Smooth muscle cell of the brain vasculature (primary cell): ENCODE measurements around the gene VANGL1.
A peak's percentile ranks its signal among the peaks of the same experiment; 100 is the strongest.

Source experiments
- DNase-seq: peaks from one replicate; pipeline ENCODE4 v3.0.0-alpha.2; 2012; ENCODE audit warnings: low read depth, low spot score

Gene VANGL1

GRCh38 chr1:115705085-115705951 is 63.5 kb downstream of the VANGL1 start:
- no peak for DNase-seq

GRCh38 chr1:115705963-115706362 is 64.2 kb downstream of the VANGL1 start:
- DNase-seq, result no peak

GRCh38 chr1:115706587-115707425 is 65.0 kb downstream of the VANGL1 start:
- peak; percentile 23 for DNase-seq

- DNase-seq, result no peak
These were observed 69.3 kb downstream of the VANGL1 start for GRCh38 chr1:115710859-115711624.

GRCh38 chr1:115712911-115713609 is 71.3 kb downstream of the VANGL1 start:
- no peak for DNase-seq

- no peak for DNase-seq
These were observed 72.1 kb downstream of the VANGL1 start for GRCh38 chr1:115713906-115714305.

GRCh38 chr1:115714572-115715141 is 72.9 kb downstream of the VANGL1 start:
- no peak for DNase-seq

- no peak for DNase-seq
These were observed 75.8 kb downstream of the VANGL1 start for GRCh38 chr1:115717541-115717940.

GRCh38 chr1:115718011-115718754 is 76.4 kb downstream of the VANGL1 start:
- no peak for DNase-seq

GRCh38 chr1:115719285-115719684 is 77.5 kb downstream of the VANGL1 start:
- no peak for DNase-seq

- DNase-seq, result no peak
These were observed 80.5 kb downstream of the VANGL1 start for GRCh38 chr1:115722221-115722620.

- DNase-seq, result no peak
These were observed 82.0 kb downstream of the VANGL1 start for GRCh38 chr1:115723756-115724155.

- no peak for DNase-seq
These were observed 83.8 kb downstream of the VANGL1 start for GRCh38 chr1:115725600-115725999.

- DNase-seq, result no peak
These were observed 84.4 kb downstream of the VANGL1 start for GRCh38 chr1:115726161-115726560.

- DNase-seq, result no peak
These were observed 84.8 kb downstream of the VANGL1 start for GRCh38 chr1:115726570-115726969.

- peak; percentile 80 for DNase-seq
These were observed 86.0 kb downstream of the VANGL1 start for GRCh38 chr1:115727706-115728249.

GRCh38 chr1:115728341-115728740 is 86.6 kb downstream of the VANGL1 start:
- no peak for DNase-seq

GRCh38 chr1:115729756-115730155 is 88.0 kb downstream of the VANGL1 start:
- no peak for DNase-seq

- DNase-seq, result no peak
These were observed 90.5 kb downstream of the VANGL1 start for GRCh38 chr1:115732316-115732715.

- no peak for DNase-seq
These were observed 99.0 kb downstream of the VANGL1 start for GRCh38 chr1:115740811-115741210.
